Heart left ventricle (tissue), 16 donors: ENCODE results near the gene ABCA13. TPM values are rescaled to one million over a fixed set of nuclear protein-coding genes. Genes with fewer than 3 reads are reported as not detected.

Source experiments
- ATAC-seq, 4 donors: fragments of 200-7000 bp; cut with Tn5 transposase; one replicate each; pipeline ENCODE4 v1.9.1; 2020 to 2022; ENCODE audit warnings: moderate library complexity in 4 of 4, mild to moderate bottlenecking in 3 of 4, moderate number of reproducible peaks in 1 of 4
- DNase-seq, 5 donors: peaks; one replicate each; pipeline ENCODE4 v3.0.0-alpha.2; 2020
- H3K27ac ChIP-seq, 12 donors: fragments of 200-600 bp; sonication (generic) in 4 of 12; one replicate each; pipeline versions ENCODE4 v1.5.0 to v1.8.0; 2016 to 2022; ENCODE audit warnings: mild to moderate bottlenecking in 2 of 12
- H3K27me3 ChIP-seq, 9 donors: fragments of 200-600 bp; sonication (generic) in 2 of 9; one replicate each; pipeline versions ENCODE4 v1.5.1 to v1.8.0; 2016 to 2022; ENCODE audit warnings: mild to moderate bottlenecking in 3 of 9
- H3K36me3 ChIP-seq, 9 donors: fragments of 200-600 bp; sonication (generic) in 2 of 9; one replicate each; pipeline versions ENCODE4 v1.5.0 to v1.8.0; 2018 to 2022; ENCODE audit warnings: mild to moderate bottlenecking in 2 of 9
- H3K4me1 ChIP-seq, 12 donors: fragments of 200-600 bp; sonication (generic) in 4 of 12; one replicate each; pipeline versions ENCODE4 v1.5.0 to v1.8.0; 2016 to 2022; ENCODE audit warnings: mild to moderate bottlenecking in 3 of 12
- H3K4me3 ChIP-seq, 12 donors: fragments of 200-600 bp; sonication (generic) in 4 of 12; one replicate each; pipeline versions ENCODE4 v1.5.0 to v1.8.0; 2017 to 2022; ENCODE audit warnings: mild to moderate bottlenecking in 9 of 12, moderate library complexity in 4 of 12
- H3K9me3 ChIP-seq, 12 donors: fragments of 200-600 bp; sonication (generic) in 4 of 12; one replicate each; pipeline versions ENCODE4 v1.5.0 to v1.8.0; 2016 to 2022; ENCODE audit warnings: mild to moderate bottlenecking in 1 of 12
- CTCF ChIP-seq, 12 donors: fragments of 200-600 bp; sonication (generic) in 4 of 12; IDR thresholded peaks; one replicate each; pipeline versions ENCODE4 v1.5.0 to v1.8.0; 2018 to 2022; ENCODE audit warnings: antibody characterized with exemption in 12 of 12, mild to moderate bottlenecking in 5 of 12
- POLR2A ChIP-seq, 2 donors: fragments of 450-650 bp; IDR thresholded peaks; one replicate each; pipeline ENCODE4 v1.6.1; 2017; ENCODE audit warnings: antibody characterized with exemption in 2 of 2, mild to moderate bottlenecking in 2 of 2, moderate library complexity in 2 of 2
- WGBS, 4 donors: extraction: QIAGEN DNeasy Blood & Tissue Kit in 2 of 4; methylation state at CpG; one replicate each; pipeline versions ENCODE4 v1.1.5 to v1.1.7; 2013 to 2018; 5-methylcytosine and 5-hydroxymethylcytosine counted together
- intact Hi-C, 10 donors: fragments of 100-400 bp; cut with DNase I; formaldehyde crosslinking; loops; one replicate each; pipeline versions ENCODE4 v1.11.1 to v1.14.2; 2022
- polyA plus RNA-seq, 2 donors: library from polyadenylated mRNA; stranded (reverse); fragments of 200-250 nt; gene quantifications; one replicate each; pipeline ENCODE4 v1.2.3, GENCODE V29; 2013
- total RNA-seq, 9 donors: library from RNA; depleted of rRNA in 2 of 9; stranded (reverse); fragments of >200 nt in 2 of 9; fragmentation: NEBNext Ultra II Directional in 3 of 9; extraction: Animal tissue kit (Norgen Biotek cat#: 25700) in 3 of 9; gene quantifications; one replicate each; pipeline versions ENCODE4 v1.1.0 to v1.2.4, GENCODE V29; 2016 to 2023
- donor health status: ischemic (EF 13 %, LVEDD 7.1; RV severe dilation, severe dysfunction).
- donor health status: healthy with polysubstance abuse.
- donor health status: DM: no; HTN: yes; CAD: no.
- donor health status: DM: no; HTN: no; CAD: no.
- donor health status: ischemic (EF 25% LVEDD 6.9; RV normal size, moderate dysfunction).
- donor health status: ischemic (EF 25% LVEDD 5.7; RV mildly dilated, moderate dysfunction).
- donor health status: healthy.
- donor health status: DM: yes; HTN: yes; CAD: no.
- donor health status: ischemic (EF 35%, LVEDD 5.7; RV mildly dilated, moderate dysfunction).
- donor health status: nonischemic (EF 11% LVEDD 7.7; RV severe dilation, severe dysfunction).
- donor health status: DM: yes; HTN: yes; CAD: no.
- donor health status: PGD.
- donor health status: ischemic (EF 29% LVEDD 5.4; RV normal size, mild dysfunction).
- donor health status: nonischemic (EF 23%, LVEDD 6.1; RV moderate dilation, normal function).

The ABCA13 gene
- total and polyA plus RNA-seq, 11 donors, result 0.01 to 0.29 (median 0.07) TPM; not detected in 3

GRCh38 chr7:48242846-48243245 is 71.6 kb downstream of the ABCA13 start:
- Histone ChIP-seq H3K4me3 (no peak overlapping the region), H3K27ac (no peak overlapping the region), H3K27me3 (no peaks in the 10 kb centered on the region), H3K9me3 (peaks cover 0 to under 1% (median 0%) of the 10 kb centered on the region in 12 donors), H3K4me1 (peaks cover 0 to 23% (median 0%) of the 10 kb centered on the region in 12 donors), H3K36me3 (no peaks in the 10 kb centered on the region)
- ATAC-seq (no peak), DNase-seq (no peak)
- intact Hi-C loops, result no loop called here
- TF ChIP-seq POLR2A (IDR thresholded peaks at IDR 0.05) (no peak), CTCF (IDR thresholded peaks at IDR 0.05) (no peak)
- 72 to 84% (median 76%) methylated on average over 8 of the region's 8 CpGs for WGBS, 4 donors

- Histone ChIP-seq H3K36me3 (no peaks in the 10 kb centered on the region), H3K4me3 (no peak overlapping the region), H3K4me1 (peaks cover 0 to 23% (median 0%) of the 10 kb centered on the region in 12 donors), H3K27ac (no peak overlapping the region), H3K9me3 (no peaks in the 10 kb centered on the region), H3K27me3 (no peaks in the 10 kb centered on the region)
- 45 to 51% (median 48%) methylated on average over 5 of the region's 5 CpGs for WGBS, 4 donors
- DNase-seq (peak in 3 of 5 donors; percentile 26 to 37 (median 31)), ATAC-seq (peak in 3 of 4 donors; percentile 52 to 59 (median 58))
- TF ChIP-seq POLR2A (IDR thresholded peaks at IDR 0.05) (no peak), CTCF (IDR thresholded peaks at IDR 0.05) (no peak)
- intact Hi-C loops, result no loop called here
Observed at GRCh38 chr7:48244864-48245271, 73.6 kb downstream of the ABCA13 start.

- Histone ChIP-seq H3K4me1 (peaks cover 0 to 23% (median 0%) of the 10 kb centered on the region in 12 donors), H3K4me3 (no peak overlapping the region), H3K36me3 (no peaks in the 10 kb centered on the region), H3K27me3 (no peaks in the 10 kb centered on the region), H3K27ac (no peak overlapping the region), H3K9me3 (no peaks in the 10 kb centered on the region)
- DNase-seq (no peak), ATAC-seq (peak in 2 of 4 donors; percentile 12 to 38)
- 57 to 72% (median 65%) methylated on average over 9 of the region's 9 CpGs for WGBS, 4 donors
- intact Hi-C loops, result no loop called here
- no peak for TF ChIP-seq POLR2A (IDR thresholded peaks at IDR 0.05)
- TF ChIP-seq CTCF (IDR thresholded peaks at IDR 0.05), result no peak
Observed at GRCh38 chr7:48245751-48246472, 74.7 kb downstream of the ABCA13 start.

- Histone ChIP-seq H3K4me3 (no peak overlapping the region), H3K9me3 (no peaks in the 10 kb centered on the region), H3K27me3 (no peaks in the 10 kb centered on the region), H3K27ac (no peak overlapping the region), H3K4me1 (peaks cover 0 to 23% (median 0%) of the 10 kb centered on the region in 12 donors), H3K36me3 (no peaks in the 10 kb centered on the region)
- no peak for ATAC-seq
- DNase-seq, result no peak
- WGBS, 4 donors, result 57 to 75% (median 66%) methylated on average over 2 of the region's 2 CpGs
- TF ChIP-seq CTCF (IDR thresholded peaks at IDR 0.05) (no peak), POLR2A (IDR thresholded peaks at IDR 0.05) (no peak)
- intact Hi-C loops, result no loop called here
Observed at GRCh38 chr7:48249166-48249565, 77.9 kb downstream of the ABCA13 start.
